Common myeloid progenitor, CD34-positive (primary cell): Measurements from ENCODE around the gene ADAMTS10.

Experiments used
- CTCF ChIA-PET: fragments of 350-600 bp; sonication (Branson Sonifier 250); formaldehyde crosslinking; loops from one replicate; lab custom pipeline; 2021; ENCODE audit warnings: antibody characterized with exemption; lab: Charles Lee
- POLR2A ChIA-PET: fragments of 350-600 bp; sonication (Branson Sonifier 250); formaldehyde crosslinking; loops from one replicate; lab custom pipeline; 2021; ENCODE audit warnings: antibody characterized with exemption; lab: Charles Lee
- DNase-seq, 3 donors: peaks; one replicate each; pipeline versions ENCODE4 v3.0.0 to v3.0.0-alpha.2; 2013
- H3K27ac ChIP-seq, 2 experiments: 1 replicate in 1 of 2; 2 replicates in 1 of 2; pipeline ENCODE4 v1.7.0; 2013; ENCODE audit warnings: inconsistent platforms in 2 of 2, low read length in 2 of 2, mild to moderate bottlenecking in 2 of 2, low read depth in 1 of 2, moderate library complexity in 1 of 2; ENCODE audit not compliant: severe bottlenecking in 2 of 2, insufficient read depth in 1 of 2, poor library complexity in 1 of 2
- H3K27me3 ChIP-seq, 5 experiments: replicated peaks in 2 of 5; 1 replicate in 3 of 5; 2 replicates in 2 of 5; pipeline versions ENCODE4 v1.6.1 to v1.7.0; 2013; ENCODE audit warnings: low read length in 4 of 5, mild to moderate bottlenecking in 2 of 5, moderate library complexity in 2 of 5, inconsistent platforms in 1 of 5; ENCODE audit not compliant: insufficient read depth in 5 of 5, control insufficient read depth in 4 of 5
- H3K36me3 ChIP-seq, 4 experiments: 1 replicate in 2 of 4; 2 replicates in 2 of 4; pipeline versions ENCODE4 v1.6.1 to v1.7.0; 2013; ENCODE audit warnings: low read length in 3 of 4, control low read depth in 1 of 4, mild to moderate bottlenecking in 1 of 4; ENCODE audit not compliant: control insufficient read depth in 4 of 4, insufficient read depth in 4 of 4
- H3K4me1 ChIP-seq, 4 experiments: 1 replicate in 3 of 4; 2 replicates in 1 of 4; pipeline versions ENCODE4 v1.6.1 to v1.7.1; 2013; ENCODE audit warnings: low read length in 3 of 4, mild to moderate bottlenecking in 3 of 4, control low read depth in 1 of 4, inconsistent platforms in 1 of 4, moderate library complexity in 1 of 4; ENCODE audit not compliant: control insufficient read depth in 4 of 4, insufficient read depth in 4 of 4; ENCODE audit errors: control extremely low read depth in 1 of 4
- H3K4me3 ChIP-seq, 7 experiments: 1 replicate in 4 of 7; 2 replicates in 3 of 7; pipeline versions ENCODE4 v1.5.1 to v1.7.0; 2013; ENCODE audit warnings: mild to moderate bottlenecking in 7 of 7, low read length in 6 of 7, moderate library complexity in 6 of 7, inconsistent platforms in 2 of 7, low read depth in 2 of 7, control low read depth in 1 of 7; ENCODE audit not compliant: insufficient read depth in 4 of 7, control insufficient read depth in 1 of 7; ENCODE audit errors: extremely low read depth in 1 of 7
- H3K9me3 ChIP-seq, 5 experiments: 1 replicate in 4 of 5; 2 replicates in 1 of 5; pipeline versions ENCODE4 v1.6.1 to v1.7.1; 2013; ENCODE audit warnings: low read length in 4 of 5, mild to moderate bottlenecking in 2 of 5, inconsistent platforms in 1 of 5, low read depth in 1 of 5, moderate library complexity in 1 of 5; ENCODE audit not compliant: control insufficient read depth in 4 of 5, insufficient read depth in 2 of 5; ENCODE audit errors: control extremely low read depth in 1 of 5
- WGBS: methylation state at CpG from one replicate; pipeline ENCODE4 v1.1.5; 2013; ENCODE audit not compliant: insufficient coverage; 5-methylcytosine and 5-hydroxymethylcytosine counted together

ADAMTS10 gene

DNA sequence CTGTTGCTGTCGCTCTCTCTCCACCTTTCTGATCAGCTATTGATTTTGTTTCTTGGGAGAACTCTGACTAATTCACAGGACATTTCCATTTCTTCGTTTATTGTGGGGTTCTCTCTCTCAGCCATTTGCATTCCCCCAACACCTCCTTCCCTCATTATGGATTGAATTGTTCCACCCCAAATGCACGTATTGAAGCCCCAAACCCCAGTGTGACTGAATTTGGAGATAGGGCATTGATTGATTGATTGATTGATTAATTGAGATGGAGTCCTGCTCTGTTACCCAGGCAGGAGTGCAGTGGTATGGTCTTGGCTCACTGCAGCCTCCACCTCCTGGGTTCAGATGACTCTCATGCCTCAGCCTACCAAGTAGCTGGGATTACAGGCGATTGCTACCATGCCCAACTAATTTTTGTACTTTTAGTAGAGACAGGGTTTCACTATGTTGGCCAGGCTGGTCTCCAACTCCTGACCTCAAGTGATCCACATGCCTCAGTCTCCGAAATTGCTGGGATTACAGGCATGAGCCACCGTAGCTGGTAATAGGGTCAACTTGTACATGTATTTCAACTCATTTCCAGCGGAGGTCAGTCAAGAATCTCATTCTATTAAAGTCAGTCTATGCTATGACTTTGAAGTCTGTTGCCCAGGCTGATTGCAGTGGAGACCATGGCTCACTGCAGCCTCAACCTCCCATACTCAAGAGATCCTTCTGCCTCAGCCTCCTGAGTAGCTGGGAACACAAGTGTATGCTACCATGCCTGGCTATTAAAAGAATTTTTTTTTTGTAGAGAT lies 33.5 kb upstream of the ADAMTS10 start:
- 90% methylated on average over 5 of the region's 7 CpGs for WGBS
- no peak overlapping the region for H3K4me3 ChIP-seq
- H3K9me3 ChIP-seq, result no peaks in the 10 kb centered on the region
- no peaks in the 10 kb centered on the region for H3K36me3 ChIP-seq
- CTCF ChIA-PET, result interaction anchor here (0.8 to 1.9 kb wide), 7 partner anchors 10 to 35 kb away, joined by 3 to 6 read pairs (median 3); no protein-coding TSS in a partner anchor
- peak in 1 of 3 donors; percentile 39 for DNase-seq
- no peak overlapping the region for H3K27ac ChIP-seq
- H3K27me3 ChIP-seq, result no peaks in the 10 kb centered on the region
- POLR2A ChIA-PET, result no interaction called here
- peaks cover 0 to 40% (median 16%) of the 10 kb centered on the region in 4 experiments for H3K4me1 ChIP-seq

DNA sequence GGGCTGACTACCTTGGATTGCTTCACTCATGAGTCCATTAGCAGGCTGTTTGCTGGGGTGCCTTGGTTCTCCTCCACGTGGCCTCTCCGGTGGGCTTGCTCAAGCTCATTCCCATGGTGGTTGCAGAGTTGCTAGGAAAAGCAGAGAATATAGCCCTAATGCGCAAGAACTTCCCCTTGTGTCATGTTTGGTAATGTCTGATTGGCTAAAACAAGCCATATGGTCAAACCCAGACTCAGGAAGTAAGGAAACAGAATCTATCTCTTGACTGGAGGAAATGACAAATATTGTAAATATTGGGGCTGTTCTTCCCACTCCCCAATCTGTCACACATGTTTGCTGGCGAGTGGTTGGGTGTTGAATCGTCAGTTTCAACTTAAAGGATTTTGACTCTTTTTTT lies 32.0 kb upstream of the ADAMTS10 start:
- DNase-seq, result no peak
- CTCF ChIA-PET, result interaction anchor here (0.5 to 2.7 kb wide), 9 partner anchors 12 to 458 kb away, joined by 3 to 19 read pairs (median 5); partner anchors contain the start of gene MYO1F
- H3K9me3 ChIP-seq, result no peaks in the 10 kb centered on the region
- no peak overlapping the region for H3K4me3 ChIP-seq
- no peaks in the 10 kb centered on the region for H3K36me3 ChIP-seq
- H3K4me1 ChIP-seq, result peaks cover 2 to 51% (median 29%) of the 10 kb centered on the region in 4 experiments
- no peak overlapping the region for H3K27ac ChIP-seq
- WGBS, result 100% methylated on average over 3 of the region's 5 CpGs
- H3K27me3 ChIP-seq, result no peaks in the 10 kb centered on the region
- POLR2A ChIA-PET, result no interaction called here

DNA sequence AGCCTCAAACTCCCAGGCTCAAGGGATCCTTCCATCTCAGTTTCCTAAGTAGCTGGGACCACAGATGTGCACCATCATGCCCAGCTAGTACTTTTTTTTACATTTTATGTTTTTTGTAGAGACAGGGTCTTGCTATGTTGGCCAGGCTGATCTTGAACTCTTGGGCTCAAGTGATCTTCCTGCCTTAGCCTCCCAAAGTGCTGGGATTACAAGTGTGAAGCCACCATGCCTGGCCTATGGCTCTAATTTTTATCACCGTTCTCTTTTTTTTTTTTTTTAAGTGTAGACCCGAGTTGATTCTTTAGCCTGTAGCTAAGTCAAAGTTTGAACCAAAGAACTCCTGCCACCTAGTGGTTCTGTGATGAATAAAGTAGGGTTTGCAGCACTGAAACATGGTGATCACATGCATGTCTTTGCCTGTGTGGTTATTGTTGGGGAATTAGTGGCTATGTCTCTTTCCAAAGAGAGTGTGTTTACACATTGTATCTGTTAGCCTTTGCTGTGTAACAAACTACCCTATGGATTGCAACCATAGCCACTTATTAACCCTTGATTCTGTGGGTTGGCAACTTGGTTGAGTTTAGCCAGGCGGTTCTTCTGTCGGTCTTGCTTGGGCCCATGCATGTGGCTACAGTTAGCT lies 31.5 kb upstream of the ADAMTS10 start:
- DNase-seq, result peak; percentile 67 to 88 (median 85)
- H3K4me3 ChIP-seq, result no peak overlapping the region

DNA sequence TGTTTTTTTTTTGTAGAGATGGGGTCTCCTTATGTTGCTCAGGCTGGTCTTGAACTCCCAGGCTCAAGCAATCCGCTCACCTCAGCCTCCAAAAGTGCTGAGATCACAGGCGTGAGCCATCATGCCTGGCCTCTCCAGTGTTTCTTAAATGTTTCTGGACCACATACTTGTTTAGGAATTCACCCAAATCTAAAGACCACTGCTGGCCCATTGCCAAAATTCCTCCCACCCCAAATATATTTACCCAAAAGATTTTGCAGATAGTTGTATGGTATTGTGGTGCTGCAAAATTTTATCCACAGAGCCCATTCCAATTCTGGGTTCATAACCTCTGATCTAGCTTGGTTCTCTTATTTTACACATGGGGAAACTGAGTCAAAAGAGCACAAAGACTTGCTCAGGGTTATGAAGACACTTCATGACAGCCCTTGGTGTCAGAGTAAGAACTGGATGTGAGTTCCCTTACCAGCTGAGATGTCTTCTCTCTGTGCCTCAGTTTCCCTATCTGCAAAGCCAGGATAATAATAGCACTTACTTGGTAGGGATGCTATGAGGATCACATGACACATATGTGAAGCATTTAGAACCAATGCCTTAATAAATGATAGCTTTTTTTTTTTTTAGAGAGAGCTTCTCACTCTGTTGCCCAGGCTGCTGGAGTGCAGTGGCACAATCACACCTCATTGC lies 30.8 kb upstream of the ADAMTS10 start:
- Histone ChIP-seq H3K4me3 (no peak overlapping the region), H3K27me3 (no peaks in the 10 kb centered on the region), H3K27ac (no peak overlapping the region), H3K9me3 (no peaks in the 10 kb centered on the region), H3K36me3 (no peaks in the 10 kb centered on the region), H3K4me1 (peaks cover 2 to 47% (median 26%) of the 10 kb centered on the region in 4 experiments)
- ChIA-PET POLR2A (interaction anchor here (0.5 kb wide), 1 partner anchor 313 kb away, joined by 3 read pairs; no protein-coding TSS in a partner anchor), CTCF (interaction anchor here (0.7 to 2.7 kb wide), 13 partner anchors 13 to 289 kb away, joined by 3 to 19 read pairs (median 4); partner anchors contain the start of gene MYO1F)
- DNase-seq, result no peak
- 90% methylated on average over 2 of the region's 2 CpGs for WGBS

More for the DNA sequence above, 31.5 kb upstream of the ADAMTS10 start:
- ChIA-PET POLR2A (interaction anchor here (0.5 kb wide), 1 partner anchor 313 kb away, joined by 3 read pairs; no protein-coding TSS in a partner anchor), CTCF (interaction anchor here (0.7 to 2.7 kb wide), 15 partner anchors 12 to 289 kb away, joined by 3 to 19 read pairs (median 4); partner anchors contain the start of gene MYO1F)
- Histone ChIP-seq H3K9me3 (no peaks in the 10 kb centered on the region), H3K36me3 (no peaks in the 10 kb centered on the region), H3K4me1 (peaks cover 2 to 52% (median 29%) of the 10 kb centered on the region in 4 experiments), H3K27me3 (no peaks in the 10 kb centered on the region), H3K27ac (no peak overlapping the region)
- WGBS, result 95% methylated on average over 2 of the region's 4 CpGs

DNA sequence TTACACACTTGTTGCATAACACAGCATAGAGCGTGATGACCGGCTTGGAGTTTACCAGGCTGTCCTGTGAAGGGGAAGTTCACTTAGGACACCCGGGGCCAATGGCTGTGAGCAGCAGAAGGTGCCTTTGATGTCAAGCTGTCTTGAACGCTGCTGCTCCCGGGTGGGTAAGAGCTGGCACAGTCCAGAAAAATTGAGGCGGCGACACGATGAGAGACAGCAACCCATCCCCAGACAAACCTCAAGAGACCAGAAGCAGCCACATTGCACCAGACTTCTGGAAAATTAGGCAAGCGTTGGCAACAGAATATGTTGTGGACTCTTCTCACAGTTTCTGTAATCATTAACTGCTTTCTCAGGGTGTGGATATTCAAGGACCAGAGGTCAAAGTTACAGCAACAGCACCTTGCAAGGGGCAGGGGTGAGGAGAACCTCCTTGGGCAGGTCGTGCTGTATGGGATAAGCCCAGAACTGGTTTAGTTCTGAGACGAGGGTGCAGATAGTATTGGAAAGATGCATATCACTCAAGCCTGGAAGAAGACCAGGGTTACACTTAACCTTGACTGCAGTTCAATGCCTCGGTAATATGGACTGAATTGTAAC lies 30.0 kb upstream of the ADAMTS10 start:
- peak in 2 of 3 donors; percentile 51 for DNase-seq
- Histone ChIP-seq H3K27ac (no peak overlapping the region), H3K9me3 (no peaks in the 10 kb centered on the region), H3K4me1 (peaks cover 2 to 38% (median 24%) of the 10 kb centered on the region in 4 experiments), H3K27me3 (no peaks in the 10 kb centered on the region), H3K36me3 (no peaks in the 10 kb centered on the region), H3K4me3 (no peak overlapping the region)
- WGBS, result 67% methylated on average over 12 of the region's 12 CpGs
- CTCF ChIA-PET, result interaction anchor here (1.7 kb wide), 1 partner anchor 61 kb away, joined by 4 read pairs; no protein-coding TSS in a partner anchor
- POLR2A ChIA-PET, result interaction anchor here (0.6 kb wide), 1 partner anchor 216 kb away, joined by 3 read pairs; no protein-coding TSS in a partner anchor

DNA sequence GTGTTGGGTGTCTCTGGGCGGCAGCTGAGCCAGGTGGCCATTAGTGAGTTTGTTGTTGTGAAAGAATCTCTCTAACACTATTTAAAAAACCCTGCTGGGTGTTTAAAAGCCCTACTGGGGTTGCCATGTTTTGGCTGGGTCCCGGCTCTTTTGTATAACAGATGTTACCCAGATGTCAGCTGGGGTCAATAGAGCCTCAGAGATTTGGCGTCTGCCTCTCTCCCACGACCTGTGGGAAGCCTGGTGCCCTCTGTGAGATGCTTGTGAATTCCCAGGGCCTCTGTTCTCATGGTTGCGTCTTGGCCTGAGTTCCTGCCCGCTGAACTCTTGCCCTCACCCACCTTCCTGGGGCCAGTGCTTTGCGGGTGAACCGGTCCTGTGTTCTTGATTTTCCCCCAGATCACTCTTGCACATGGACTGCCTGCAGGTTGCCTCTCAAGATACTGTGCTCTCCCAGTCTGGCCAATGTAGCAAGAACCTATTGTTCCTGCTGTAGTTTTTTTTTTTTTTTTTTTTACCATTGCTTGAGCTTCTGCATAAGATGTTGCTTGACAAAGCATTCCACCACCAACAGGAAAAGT lies 29.4 kb upstream of the ADAMTS10 start:
- no peak for DNase-seq
- Histone ChIP-seq H3K27me3 (no peaks in the 10 kb centered on the region), H3K4me3 (no peak overlapping the region), H3K27ac (no peak overlapping the region), H3K9me3 (no peaks in the 10 kb centered on the region), H3K36me3 (no peaks in the 10 kb centered on the region), H3K4me1 (peaks cover 2 to 36% (median 24%) of the 10 kb centered on the region in 4 experiments)
- ChIA-PET CTCF (interaction anchor here (1.7 kb wide), 1 partner anchor 61 kb away, joined by 4 read pairs; no protein-coding TSS in a partner anchor), POLR2A (no interaction called here)
- 90% methylated on average over 7 of the region's 8 CpGs for WGBS
